ENCODE measurements around the gene KIF3C. TPM values are rescaled to one million over a fixed set of nuclear protein-coding genes. Genes with fewer than 3 reads are reported as not detected.

KIF3C gene
- total and polyA plus RNA-seq, 2 donors (not counting 3 experiments of a cell fraction or from before 2014, with no cell fraction given), result 11.4 to 40.7 TPM

GRCh38 chr2:25979001-25979400 is 3.3 kb downstream of the KIF3C start:
- Histone ChIP-seq H3K9ac (replicated peaks; ENCODE audit: extremely low read depth, insufficient read depth, low read length) (no peak overlapping the region), H3K4me2 (ENCODE audit: insufficient read depth, low read length) (peak overlapping the region; percentile 55), H3K4me3 (replicated peaks in 1 of 3; ENCODE audit: insufficient read depth in 1 of 3, low read depth in 1 of 3, low read length in 3 of 3) (no peak overlapping the region), H3K4me1 (ENCODE audit: control insufficient read depth, extremely low read depth, insufficient read depth, low read length) (peaks cover 43% of the 10 kb centered on the region), H3K27me3 (ENCODE audit: control insufficient read depth in 2 of 2, insufficient read depth in 2 of 2, low read length in 2 of 2) (no peaks in the 10 kb centered on the region), H3K9me1 (replicated peaks; ENCODE audit: control insufficient read depth, extremely low read depth, insufficient read depth, low read length) (no peaks in the 10 kb centered on the region), H3K79me2 (ENCODE audit: control insufficient read depth, insufficient read depth, low read length) (peaks cover 39% of the 10 kb centered on the region), H2AFZ (ENCODE audit: low read depth, low read length) (no peak overlapping the region), H3K27ac (ENCODE audit: insufficient read depth, low read depth, low read length) (no peak overlapping the region), H4K20me1 (replicated peaks; ENCODE audit: control insufficient read depth, extremely low read depth, insufficient read depth, low read length) (no peaks in the 10 kb centered on the region), H3K36me3 (ENCODE audit: control insufficient read depth in 2 of 2, extremely low read depth in 1 of 2, insufficient read depth in 2 of 2, low read length in 2 of 2) (peaks cover 3% of the 10 kb centered on the region in 2 experiments), H3K9me3 (replicated peaks; ENCODE audit: control insufficient read depth, insufficient read depth, low read length) (no peaks in the 10 kb centered on the region)
- DNase-seq (ENCODE audit: low read depth, low spot score), result no peak
- no peak for TF ChIP-seq CTCF (IDR thresholded peaks at IDR 0.05; ENCODE audit: extremely low read depth in 1 of 2, insufficient read depth in 1 of 2, low read depth in 1 of 2, low read length in 2 of 2)
- no peak for TF ChIP-seq MAX (IDR thresholded peaks at IDR 0.05; ENCODE audit: insufficient read depth, insufficient read length)
- TF ChIP-seq POLR2A (IDR thresholded peaks at IDR 0.05; ENCODE audit: low read depth, low read length), result no peak
- TF ChIP-seq EZH2 (IDR thresholded peaks at IDR 0.05; ENCODE audit: borderline replicate concordance, low read depth, low read length, severe bottlenecking), result no peak
- no peak for TF ChIP-seq GATA2 (IDR thresholded peaks at IDR 0.05; ENCODE audit: insufficient read depth, insufficient read length, low read depth, low read length)
- no peak for TF ChIP-seq FOS (IDR thresholded peaks at IDR 0.05; ENCODE audit: borderline replicate concordance, insufficient read depth, low read length)
- TF ChIP-seq MYC (IDR thresholded peaks at IDR 0.05; ENCODE audit: low read depth, low read length), result no peak
- no peak for TF ChIP-seq JUN (IDR thresholded peaks at IDR 0.05; ENCODE audit: borderline replicate concordance, insufficient read depth, insufficient read length, low read depth)
- TF ChIP-seq POLR2AphosphoS5 (IDR thresholded peaks at IDR 0.05; ENCODE audit: insufficient read depth, low read depth, low read length), result no peak
- BruUV-seq (replicated peaks), result no TSS peak
- FAIRE-seq, result peak; percentile 58
- dilution Hi-C loops (cut with MboI; ENCODE audit: extremely low pct_ligation_motif_present, low sequenced_read_pairs) (no loop called here), intact Hi-C loops (cut with micrococcal nuclease) (no loop called here)
- ChIA-PET POLR2A (interaction anchor here (1.2 kb wide), 1 partner anchor 18 kb away, joined by 3 read pairs; no protein-coding TSS in a partner anchor), CTCF (interaction anchor here (0.6 to 1.7 kb wide), 5 partner anchors 13 to 166 kb away, joined by 3 to 5 read pairs (median 5); no protein-coding TSS in a partner anchor)

Data from endothelial cell of umbilical vein (primary cell).